ENCODE results near the gene TCF7L2.

Gene TCF7L2

DNA sequence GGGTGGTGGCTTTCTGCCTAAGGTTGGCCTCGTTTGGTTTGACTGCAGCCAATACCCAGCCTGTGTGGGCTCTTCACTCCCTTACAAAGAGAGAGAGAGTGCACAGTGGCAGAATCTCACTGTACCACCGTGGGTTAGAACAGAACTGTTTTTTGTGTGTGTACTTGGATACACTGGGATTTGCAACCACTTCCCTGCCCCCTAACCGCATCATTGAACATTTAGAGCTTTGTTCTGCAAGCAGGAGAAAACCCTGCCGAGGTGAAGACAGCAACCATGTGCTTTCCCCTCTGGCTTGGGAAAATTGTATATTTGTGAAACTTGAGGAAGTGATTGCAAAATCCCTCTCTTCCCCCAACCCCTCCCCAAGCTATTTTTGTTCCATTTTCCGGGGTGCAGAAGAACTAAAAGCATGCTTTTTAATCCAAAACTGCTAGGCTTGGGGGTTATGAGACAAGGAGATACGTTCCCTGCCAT, 201.2 kb downstream of the TCF7L2 start (continued):
- TF ChIP-seq PATZ1 (CRISPR knock-in tag; IDR thresholded peaks at IDR 0.05; ENCODE audit: borderline replicate concordance): no peak
- TF ChIP-seq CSRNP3 (CRISPR knock-in tag; IDR thresholded peaks at IDR 0.05): no peak
- TF ChIP-seq ESRRG (CRISPR knock-in tag; IDR thresholded peaks at IDR 0.05): no peak

DNA sequence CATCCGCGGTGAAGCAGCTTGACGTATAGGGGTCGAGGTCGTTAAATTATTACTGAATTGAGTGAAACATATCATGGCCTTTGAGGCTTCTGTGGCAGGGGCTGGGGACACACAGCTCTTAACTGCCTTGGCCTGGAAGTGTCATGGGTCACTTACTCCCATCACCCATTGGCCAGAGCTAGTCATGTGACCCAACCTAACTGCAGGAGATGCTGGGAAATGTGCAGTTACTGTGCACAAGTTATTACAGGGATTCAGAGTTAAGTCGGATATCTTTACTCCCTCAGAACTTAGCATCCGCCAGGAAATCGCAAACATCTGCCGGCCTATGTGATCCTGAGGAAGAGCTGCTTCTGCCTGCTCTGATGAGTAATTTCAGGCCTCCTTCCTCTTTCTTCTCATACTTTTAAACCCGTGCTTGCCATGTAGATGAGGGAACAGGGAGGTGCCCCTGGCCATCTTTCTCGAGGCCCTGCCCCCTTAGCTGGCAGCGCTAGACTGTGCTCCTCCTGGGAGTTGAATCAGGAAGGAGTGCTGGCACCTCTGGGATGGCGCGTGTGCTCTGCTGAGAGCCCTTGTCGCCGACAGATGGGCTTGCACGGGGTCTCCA, 203.6 kb downstream of the TCF7L2 start:
- TF ChIP-seq ZFP3 (CRISPR knock-in tag; IDR thresholded peaks at IDR 0.05): no peak
- no peak for TF ChIP-seq CSRNP3 (CRISPR knock-in tag; IDR thresholded peaks at IDR 0.05)
- no peak for TF ChIP-seq SNAI2 (CRISPR knock-in tag; IDR thresholded peaks at IDR 0.05)
- no peak for TF ChIP-seq RARB (CRISPR knock-in tag; IDR thresholded peaks at IDR 0.05)
- TF ChIP-seq ZNF565 (CRISPR knock-in tag; conservative IDR thresholded peaks at IDR 0.05; ENCODE audit: low read depth): no peak
- no peak for TF ChIP-seq BACH2 (CRISPR knock-in tag; IDR thresholded peaks at IDR 0.05; ENCODE audit: borderline replicate concordance)
- no peak for TF ChIP-seq TOX (CRISPR knock-in tag; IDR thresholded peaks at IDR 0.05; ENCODE audit: borderline replicate concordance)
- no peak for TF ChIP-seq CSDC2 (CRISPR knock-in tag; IDR thresholded peaks at IDR 0.05)
- TF ChIP-seq ESRRG (CRISPR knock-in tag; IDR thresholded peaks at IDR 0.05): no peak
- no peak for TF ChIP-seq PATZ1 (CRISPR knock-in tag; IDR thresholded peaks at IDR 0.05; ENCODE audit: borderline replicate concordance)
- TF ChIP-seq GLIS3 (CRISPR knock-in tag; IDR thresholded peaks at IDR 0.05): no peak
- no peak for TF ChIP-seq TCF4 (CRISPR knock-in tag; IDR thresholded peaks at IDR 0.05; ENCODE audit: borderline replicate concordance)
- TF ChIP-seq PPARA (CRISPR knock-in tag; IDR thresholded peaks at IDR 0.05; ENCODE audit: borderline replicate concordance): no peak
- no peak for TF ChIP-seq CREB5 (CRISPR knock-in tag; IDR thresholded peaks at IDR 0.05; ENCODE audit: low read depth)
- TF ChIP-seq ZFP30 (CRISPR knock-in tag; IDR thresholded peaks at IDR 0.05): no peak
- TF ChIP-seq, protein P1, sequence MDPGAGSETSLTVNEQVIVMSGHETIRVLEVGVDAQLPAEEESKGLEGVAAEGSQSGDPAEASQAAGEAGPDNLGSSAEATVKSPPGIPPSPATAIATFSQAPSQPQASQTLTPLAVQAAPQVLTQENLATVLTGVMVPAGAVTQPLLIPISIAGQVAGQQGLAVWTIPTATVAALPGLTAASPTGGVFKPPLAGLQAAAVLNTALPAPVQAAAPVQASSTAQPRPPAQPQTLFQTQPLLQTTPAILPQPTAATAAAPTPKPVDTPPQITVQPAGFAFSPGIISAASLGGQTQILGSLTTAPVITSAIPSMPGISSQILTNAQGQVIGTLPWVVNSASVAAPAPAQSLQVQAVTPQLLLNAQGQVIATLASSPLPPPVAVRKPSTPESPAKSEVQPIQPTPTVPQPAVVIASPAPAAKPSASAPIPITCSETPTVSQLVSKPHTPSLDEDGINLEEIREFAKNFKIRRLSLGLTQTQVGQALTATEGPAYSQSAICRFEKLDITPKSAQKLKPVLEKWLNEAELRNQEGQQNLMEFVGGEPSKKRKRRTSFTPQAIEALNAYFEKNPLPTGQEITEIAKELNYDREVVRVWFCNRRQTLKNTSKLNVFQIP (CRISPR knock-in tag; IDR thresholded peaks at IDR 0.05; ENCODE audit: borderline replicate concordance, low read depth): no peak
- no peak for TF ChIP-seq OSR1 (CRISPR knock-in tag; IDR thresholded peaks at IDR 0.05)
- no peak for ATAC-seq

GRCh38 chr10:113157441-113157840, 207.4 kb downstream of the TCF7L2 start:
- TF ChIP-seq ZNF70 (CRISPR knock-in tag; IDR thresholded peaks at IDR 0.05) (no peak), PATZ1 (CRISPR knock-in tag; IDR thresholded peaks at IDR 0.05; ENCODE audit: borderline replicate concordance) (no peak), CSRNP3 (CRISPR knock-in tag; IDR thresholded peaks at IDR 0.05) (no peak), ESRRG (CRISPR knock-in tag; IDR thresholded peaks at IDR 0.05) (no peak), GLIS3 (CRISPR knock-in tag; IDR thresholded peaks at IDR 0.05) (no peak), ARNTL (CRISPR knock-in tag; IDR thresholded peaks at IDR 0.05; ENCODE audit: borderline replicate concordance, low read depth) (no peak), BACH2 (CRISPR knock-in tag; IDR thresholded peaks at IDR 0.05; ENCODE audit: borderline replicate concordance) (no peak), ZNF565 (CRISPR knock-in tag; conservative IDR thresholded peaks at IDR 0.05; ENCODE audit: low read depth) (no peak), PPARA (CRISPR knock-in tag; IDR thresholded peaks at IDR 0.05; ENCODE audit: borderline replicate concordance) (no peak), CSDC2 (CRISPR knock-in tag; IDR thresholded peaks at IDR 0.05) (no peak), TCF4 (CRISPR knock-in tag; IDR thresholded peaks at IDR 0.05; ENCODE audit: borderline replicate concordance) (no peak)
- TF ChIP-seq, protein P1 (CRISPR knock-in tag; IDR thresholded peaks at IDR 0.05; ENCODE audit: borderline replicate concordance, low read depth): no peak
- no peak for ATAC-seq

Data from SK-N-SH treated with all-trans-retinoic acid at 6 μM for 48 hours (cell line).